ENCODE results near the gene IKBKE. TPM values are rescaled to one million over a fixed set of nuclear protein-coding genes. Genes with fewer than 3 reads are reported as not detected.
A peak's percentile ranks its signal among the peaks of the same experiment; 100 is the strongest.

IKBKE gene
- total and polyA plus RNA-seq, 2 of the 8 experiments (the other 6 are each of a cell fraction or from before 2014, with no cell fraction given): 8.6 to 12.0 TPM

DNA sequence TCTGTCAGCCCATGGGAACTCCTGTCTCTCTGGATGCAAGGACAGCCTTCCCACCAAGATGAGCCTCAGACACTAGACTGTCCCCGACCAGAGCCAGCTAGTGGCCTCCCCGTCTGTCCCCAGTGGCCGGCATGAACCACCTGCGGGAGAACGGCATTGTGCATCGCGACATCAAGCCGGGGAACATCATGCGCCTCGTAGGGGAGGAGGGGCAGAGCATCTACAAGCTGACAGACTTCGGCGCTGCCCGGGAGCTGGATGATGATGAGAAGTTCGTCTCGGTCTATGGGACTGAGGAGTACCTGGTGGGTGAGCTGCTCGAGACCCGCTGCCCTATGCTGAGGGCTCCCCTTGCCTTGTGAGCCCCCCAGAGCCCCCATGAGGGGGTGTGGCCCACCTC lies 5.8 kb downstream of the IKBKE start:
- Histone ChIP-seq H2AK5ac (ENCODE audit: low read depth, low read length) (no peak overlapping the region), H2AFZ (ENCODE audit: low read length) (no peak overlapping the region), H4K91ac (replicated peaks; ENCODE audit: insufficient read length, low read length) (no peak overlapping the region), H4K5ac (ENCODE audit: insufficient read length, low read depth, low read length) (no peak overlapping the region), H2BK15ac (ENCODE audit: low read length) (no peak overlapping the region), H3K56ac (replicated peaks; ENCODE audit: insufficient read length, low read depth, low read length) (no peak overlapping the region), H3K18ac (ENCODE audit: extremely low read depth, low read length) (no peak overlapping the region), H4K8ac (ENCODE audit: extremely low read depth, insufficient read depth, low read length) (peak overlapping the region; percentile 6; the same call in 1 of the 2 replicates), H3K27ac (ENCODE audit: low read depth, low read length) (no peak overlapping the region), H4K20me1 (replicated peaks in 1 of 2; ENCODE audit: control insufficient read depth in 1 of 2, insufficient read depth in 2 of 2, low read length in 2 of 2) (no peaks in the 10 kb centered on the region), H3K36me3 (ENCODE audit: control insufficient read depth in 2 of 4, insufficient read depth in 4 of 4, low read length in 3 of 4) (no peaks in the 10 kb centered on the region; a peak in 3 of 8 replicates), H3K79me1 (ENCODE audit: low read depth, low read length) (no peaks in the 10 kb centered on the region; the same call in 1 of the 2 replicates), H2BK5ac (ENCODE audit: low read depth, low read length) (no peak overlapping the region), H3K23me2 (ENCODE audit: low read depth, low read length) (peaks cover 2% of the 10 kb centered on the region; the same call in 1 of the 2 replicates), H3K4ac (replicated peaks; ENCODE audit: insufficient read length, low read depth, low read length) (no peak overlapping the region), H3K4me3 (ENCODE audit: extremely low read depth in 1 of 4, insufficient read depth in 2 of 4, low read depth in 3 of 4, low read length in 4 of 4) (no peak overlapping the region), H3K9me3 (ENCODE audit: insufficient read depth in 2 of 2, low read depth in 1 of 2, low read length in 1 of 2) (no peaks in the 10 kb centered on the region), H3K79me2 (ENCODE audit: control insufficient read depth in 1 of 2, insufficient read depth in 2 of 2, low read length in 2 of 2) (no peaks in the 10 kb centered on the region), H3K14ac (ENCODE audit: insufficient read length) (no peak overlapping the region), H3K9ac (replicated peaks in 1 of 4; ENCODE audit: extremely low read depth in 1 of 4, low read depth in 3 of 4, low read length in 3 of 4) (no peak overlapping the region), H2BK20ac (ENCODE audit: low read length) (no peak overlapping the region), H2BK120ac (replicated peaks; ENCODE audit: low read depth, low read length) (no peak overlapping the region), H3K23ac (ENCODE audit: insufficient read length) (no peak overlapping the region), H2BK12ac (ENCODE audit: low read depth, low read length) (no peak overlapping the region), H3K4me2 (ENCODE audit: insufficient read depth in 1 of 2, low read depth in 2 of 2, low read length in 2 of 2) (no peak overlapping the region), H3K27me3 (replicated peaks in 1 of 4; ENCODE audit: control insufficient read depth in 3 of 4, extremely low read depth in 1 of 4, insufficient read depth in 3 of 4, low read length in 3 of 4) (no peaks in the 10 kb centered on the region), H3K4me1 (replicated peaks in 1 of 4; ENCODE audit: control insufficient read depth in 3 of 4, insufficient read depth in 4 of 4, low read length in 3 of 4) (peaks cover 0 to 30% (median 16%) of the 10 kb centered on the region in 4 experiments; a peak in 6 of 7 replicates)
- 94% methylated on average over 10 of the region's 17 CpGs; no CpG with 5 or more reads in 1 of the 2 experiments for WGBS, 2 experiments (ENCODE audit: extremely low coverage in 1 of 2, insufficient coverage in 1 of 2, insufficient read length in 1 of 2, insufficient replicate concordance in 2 of 2, low coverage in 1 of 2, low lambda C conversion rate in 2 of 2, missing lambda C conversion rate in 1 of 2)
- no peak for DNase-seq (ENCODE audit: low read depth in 1 of 2, low spot score in 2 of 2)
- ChIA-PET POLR2A (ENCODE audit: partially characterized antibody) (no interaction called here), CTCF (ENCODE audit: partially characterized antibody) (interaction anchor here (0.9 to 5.3 kb wide), 7 partner anchors 11 to 188 kb away, joined by 4 to 74 read pairs (median 21); no protein-coding TSS in a partner anchor)
- no peak for FAIRE-seq
- no peak for TF ChIP-seq CBX5 (IDR thresholded peaks at IDR 0.05; ENCODE audit: low read depth, low read length)

Measured in H1 (cell line).